Epithelial cell of proximal tubule (primary cell): ENCODE measurements around the gene HSPBAP1. TPM values are rescaled to one million over a fixed set of nuclear protein-coding genes. Genes with fewer than 3 reads are reported as not detected.
"Not testable (repeated sequence)": the region's sequence is repeated elsewhere in the genome, so short reads cannot be mapped to it uniquely, and the experiment has no call there.

ENCODE experiments used
- DNase-seq: peaks from one replicate; pipeline ENCODE4 v3.0.0-alpha.2; 2011; ENCODE audit warnings: low read depth
- H3K4me3 ChIP-seq: 2 replicates; pipeline ENCODE4 v1.5.1; 2011; ENCODE audit warnings: low read depth, mild to moderate bottlenecking, low read length
- total RNA-seq: library from RNA; depleted of rRNA; stranded (reverse); fragments of >200 nt; gene quantifications from 2 replicates; pipeline ENCODE4 v1.2.3, GENCODE V29; 2015
- TF ChIP-seq, protein P1 (sequence below): conservative IDR thresholded peaks from 2 replicates; pipeline ENCODE4 v1.5.1; 2012; ENCODE audit warnings: low read depth, mild to moderate bottlenecking, low read length

The HSPBAP1 gene
- total RNA-seq, 1 donor from 2014 or later: 5.0 TPM

DNA sequence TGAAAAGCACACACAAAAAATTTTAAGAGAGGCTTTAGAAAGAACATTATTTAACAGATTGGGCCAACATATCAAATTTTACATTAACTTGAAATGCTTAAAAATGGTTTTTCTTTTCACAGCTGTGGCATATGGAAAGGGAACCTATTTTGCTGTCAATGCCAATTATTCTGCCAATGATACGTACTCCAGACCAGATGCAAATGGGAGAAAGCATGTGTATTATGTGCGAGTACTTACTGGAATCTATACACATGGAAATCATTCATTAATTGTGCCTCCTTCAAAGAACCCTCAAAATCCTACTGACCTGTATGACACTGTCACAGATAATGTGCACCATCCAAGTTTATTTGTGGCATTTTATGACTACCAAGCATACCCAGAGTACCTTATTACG is 65.4 kb downstream of the HSPBAP1 start:
- no peak overlapping the region for H3K4me3 ChIP-seq
- no peak for DNase-seq
- TF ChIP-seq, protein P1, sequence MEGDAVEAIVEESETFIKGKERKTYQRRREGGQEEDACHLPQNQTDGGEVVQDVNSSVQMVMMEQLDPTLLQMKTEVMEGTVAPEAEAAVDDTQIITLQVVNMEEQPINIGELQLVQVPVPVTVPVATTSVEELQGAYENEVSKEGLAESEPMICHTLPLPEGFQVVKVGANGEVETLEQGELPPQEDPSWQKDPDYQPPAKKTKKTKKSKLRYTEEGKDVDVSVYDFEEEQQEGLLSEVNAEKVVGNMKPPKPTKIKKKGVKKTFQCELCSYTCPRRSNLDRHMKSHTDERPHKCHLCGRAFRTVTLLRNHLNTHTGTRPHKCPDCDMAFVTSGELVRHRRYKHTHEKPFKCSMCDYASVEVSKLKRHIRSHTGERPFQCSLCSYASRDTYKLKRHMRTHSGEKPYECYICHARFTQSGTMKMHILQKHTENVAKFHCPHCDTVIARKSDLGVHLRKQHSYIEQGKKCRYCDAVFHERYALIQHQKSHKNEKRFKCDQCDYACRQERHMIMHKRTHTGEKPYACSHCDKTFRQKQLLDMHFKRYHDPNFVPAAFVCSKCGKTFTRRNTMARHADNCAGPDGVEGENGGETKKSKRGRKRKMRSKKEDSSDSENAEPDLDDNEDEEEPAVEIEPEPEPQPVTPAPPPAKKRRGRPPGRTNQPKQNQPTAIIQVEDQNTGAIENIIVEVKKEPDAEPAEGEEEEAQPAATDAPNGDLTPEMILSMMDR: no peak

DNA sequence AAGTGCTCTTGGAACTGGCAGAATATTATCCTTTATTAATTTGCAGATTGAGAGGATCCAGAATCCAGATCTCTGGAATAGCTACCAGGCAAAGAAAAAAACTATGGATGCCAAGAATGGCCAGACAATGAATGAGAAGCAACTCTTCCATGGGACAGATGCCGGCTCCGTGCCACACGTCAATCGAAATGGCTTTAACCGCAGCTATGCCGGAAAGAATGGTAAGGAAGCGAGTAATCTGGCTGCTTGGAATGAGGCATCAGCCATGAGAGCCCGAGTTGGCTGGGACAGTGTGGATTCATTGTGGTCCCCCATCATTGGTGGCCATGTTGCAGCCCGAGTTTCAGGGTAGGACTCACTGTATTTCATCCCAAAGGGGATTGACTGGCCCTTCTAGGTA is 65.9 kb downstream of the HSPBAP1 start:
- TF ChIP-seq, protein P1: no peak
- no peak for DNase-seq
- no peak overlapping the region for H3K4me3 ChIP-seq

DNA sequence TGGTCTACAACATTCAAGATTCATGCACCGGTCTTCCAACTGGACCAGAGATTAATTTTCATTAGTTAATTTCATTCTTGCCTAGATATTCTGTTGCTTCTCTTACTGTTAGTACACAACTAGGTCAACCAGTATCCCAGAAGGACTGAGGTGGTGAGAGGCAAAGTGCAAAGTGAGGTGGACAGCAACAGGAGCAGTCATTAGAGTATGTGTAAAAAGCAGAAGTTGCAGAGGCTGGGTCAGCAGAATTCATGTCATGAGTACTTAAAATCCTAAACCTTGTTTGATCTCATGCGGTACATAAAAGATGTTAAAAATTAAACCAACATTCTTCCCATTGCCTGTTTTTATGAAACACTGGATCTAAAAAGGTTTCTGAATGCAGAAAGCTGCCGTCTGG is 66.3 kb downstream of the HSPBAP1 start:
- TF ChIP-seq, protein P1: no peak
- no peak for DNase-seq

DNA sequence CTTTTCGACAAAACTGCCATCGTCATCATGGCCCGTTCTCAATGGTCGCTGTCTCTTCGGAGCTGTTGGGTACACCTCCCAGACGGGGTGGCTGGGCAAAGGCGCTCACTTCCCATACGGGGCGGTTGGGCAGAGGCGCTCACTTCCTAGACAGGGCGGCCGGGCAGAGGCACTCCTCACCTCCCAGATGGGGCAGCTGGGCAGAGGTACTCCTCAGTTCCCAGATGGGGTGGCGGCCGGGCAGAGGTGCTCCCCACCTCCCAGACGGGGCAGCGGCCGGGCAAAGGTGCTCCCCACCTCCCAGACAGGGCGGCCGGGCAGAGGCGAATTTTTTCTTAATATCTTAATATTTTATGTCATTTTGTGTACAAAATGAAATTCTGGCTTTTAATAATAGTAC is 68.5 kb downstream of the HSPBAP1 start:
- TF ChIP-seq, protein P1: no peak
- DNase-seq: no peak
- H3K4me3 ChIP-seq: no peak overlapping the region

More for the DNA sequence above, 66.3 kb downstream of the HSPBAP1 start:
- H3K4me3 ChIP-seq: no peak overlapping the region

DNA sequence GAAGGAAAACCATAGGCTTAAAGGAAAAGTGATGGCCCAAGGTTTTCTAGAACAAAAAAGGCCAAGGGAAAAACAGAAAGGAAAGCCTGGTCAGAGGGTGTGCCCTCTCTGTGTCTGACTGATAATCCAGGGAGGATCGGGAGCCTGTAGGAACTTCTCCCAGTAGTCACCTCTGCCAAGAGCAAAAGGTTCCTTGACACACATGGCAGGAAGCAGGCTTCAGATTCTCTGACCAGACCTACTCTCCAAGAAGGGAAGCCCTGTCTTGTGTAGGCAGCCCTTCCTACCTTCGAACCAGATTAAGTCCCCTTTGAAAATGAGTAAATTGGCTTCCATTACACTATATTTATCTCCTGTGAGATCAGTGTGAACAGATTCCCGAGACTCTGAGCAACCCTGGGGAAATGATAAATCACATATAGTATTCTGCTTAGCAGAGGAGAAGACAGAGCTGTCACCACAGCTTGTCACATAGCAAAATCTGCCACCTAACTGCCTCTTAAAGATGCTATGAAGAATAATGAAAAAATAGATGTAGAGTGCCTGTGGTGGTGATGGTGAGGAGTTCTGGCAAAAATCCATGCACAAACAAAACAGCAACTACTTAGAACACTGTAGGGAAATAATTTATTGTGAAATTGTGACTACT is 74.2 kb downstream of the HSPBAP1 start:
- TF ChIP-seq, protein P1: no peak
- H3K4me3 ChIP-seq: no peak overlapping the region

DNA sequence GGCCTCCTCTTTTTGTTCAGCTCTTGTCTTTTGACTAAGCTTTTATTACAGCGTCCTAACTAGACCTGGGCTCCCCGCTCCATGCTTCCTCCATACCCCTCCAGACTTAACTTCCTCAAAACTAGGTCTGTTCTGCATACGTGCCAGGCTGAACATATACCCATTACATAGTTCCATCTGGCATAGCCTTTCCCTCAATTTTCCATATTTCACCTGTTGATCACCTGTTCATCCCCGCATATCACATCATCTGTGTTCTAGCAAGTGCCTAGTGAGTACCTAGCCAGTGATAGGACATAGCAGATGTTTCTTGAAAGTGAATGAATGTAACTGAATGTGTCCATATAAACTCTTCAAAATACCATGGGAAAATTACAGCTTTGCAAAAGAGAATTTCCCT is 77.0 kb downstream of the HSPBAP1 start:
- no peak overlapping the region for H3K4me3 ChIP-seq
- DNase-seq: no peak
- TF ChIP-seq, protein P1: no peak

More for the DNA sequence above, 74.2 kb downstream of the HSPBAP1 start:
- no peak for DNase-seq

DNA sequence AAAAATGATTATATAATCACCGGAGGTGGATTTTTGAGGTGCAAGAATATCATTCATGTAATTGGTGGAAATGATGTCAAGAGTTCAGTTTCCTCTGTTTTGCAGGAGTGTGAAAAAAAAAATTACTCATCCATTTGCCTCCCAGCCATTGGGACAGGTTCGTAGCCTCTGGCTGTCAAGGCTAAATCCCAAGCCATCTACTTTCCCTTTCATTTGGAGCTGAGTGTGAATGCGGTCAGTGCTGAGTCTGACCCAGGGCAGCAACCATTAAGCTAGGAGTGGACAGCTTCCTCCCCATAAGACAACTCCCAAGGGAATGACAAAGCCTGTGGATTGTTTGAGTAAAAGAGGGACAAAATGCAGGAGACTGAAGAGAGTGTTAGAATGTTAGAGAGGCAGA is 79.4 kb downstream of the HSPBAP1 start:
- DNase-seq: no peak
- no peak overlapping the region for H3K4me3 ChIP-seq
- TF ChIP-seq, protein P1: no peak

DNA sequence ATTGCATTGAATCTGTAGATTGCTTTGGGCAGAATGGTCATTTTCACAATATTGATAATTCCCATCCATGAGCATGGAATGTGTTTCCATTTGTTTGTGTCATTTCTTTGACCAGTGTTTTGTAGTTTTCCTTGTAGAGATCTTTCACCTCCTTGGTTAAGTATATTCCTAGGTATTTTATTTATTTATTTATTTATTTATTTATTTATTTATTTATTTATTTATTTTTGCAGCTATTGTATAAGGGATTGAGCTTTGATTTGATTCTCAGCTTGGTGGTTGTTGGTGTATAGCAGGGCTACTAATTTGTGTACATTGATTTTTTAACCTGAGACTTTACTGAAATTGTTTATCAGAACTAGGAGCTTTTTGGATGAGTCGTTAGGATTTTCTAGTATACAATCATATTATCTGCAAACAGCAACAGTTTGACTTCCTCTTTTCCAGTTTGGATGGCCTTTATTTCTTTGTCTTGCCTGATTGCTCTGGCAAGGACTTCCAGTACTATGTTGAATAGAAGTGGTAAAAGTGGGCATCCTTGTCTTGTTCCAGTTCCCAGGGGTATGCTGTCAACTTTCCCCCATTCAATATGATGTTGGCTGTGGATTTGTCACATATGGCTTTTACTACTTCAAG is 82.9 kb downstream of the HSPBAP1 start:
- H3K4me3 ChIP-seq, DNase-seq: not testable (repeated sequence)
